Measurements from ENCODE around the gene CIC.

DNA sequence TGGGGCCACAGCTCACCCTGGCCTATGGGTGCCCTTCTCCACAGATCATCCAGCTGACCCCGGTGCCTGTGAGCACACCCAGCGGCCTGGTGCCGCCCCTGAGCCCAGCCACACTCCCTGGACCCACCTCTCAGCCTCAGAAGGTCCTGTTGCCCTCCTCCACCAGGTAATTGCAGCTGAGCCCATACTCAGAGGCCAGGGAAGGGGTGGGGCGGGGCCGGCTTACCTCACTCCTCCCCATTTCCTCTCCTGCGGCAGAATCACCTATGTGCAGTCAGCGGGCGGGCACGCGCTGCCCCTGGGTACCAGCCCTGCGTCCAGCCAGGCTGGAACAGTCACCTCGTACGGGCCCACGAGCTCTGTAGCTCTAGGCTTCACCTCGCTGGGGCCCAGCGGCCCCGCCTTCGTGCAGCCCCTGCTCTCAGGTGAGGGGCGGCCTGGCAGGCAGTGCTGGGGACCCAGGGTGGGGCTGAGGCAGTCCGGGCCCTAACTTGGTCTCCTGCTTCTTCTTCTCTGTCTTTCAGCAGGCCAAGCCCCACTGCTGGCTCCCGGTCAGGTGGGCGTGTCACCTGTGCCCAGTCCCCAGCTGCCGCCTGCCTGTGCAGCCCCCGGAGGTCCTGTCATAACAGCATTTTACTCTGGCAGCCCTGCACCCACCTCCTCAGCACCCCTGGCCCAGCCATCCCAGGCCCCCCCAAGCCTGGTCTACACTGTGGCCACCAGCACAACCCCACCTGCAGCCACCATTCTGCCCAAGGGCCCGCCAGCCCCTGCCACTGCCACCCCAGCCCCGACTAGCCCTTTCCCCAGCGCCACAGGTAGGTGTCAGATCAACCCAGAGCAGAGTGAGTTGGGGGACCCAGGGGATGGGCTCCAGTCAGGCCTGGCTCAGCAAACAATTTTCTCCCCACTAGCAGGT is 23.2 kb downstream of the CIC start:
- TF ChIP-seq REST (IDR thresholded peaks at IDR 0.05; ENCODE audit: insufficient read depth in 1 of 2, low read depth in 2 of 2, low read length in 2 of 2) (no peak), TAF1 (IDR thresholded peaks at IDR 0.05; ENCODE audit: borderline replicate concordance, insufficient read depth, low read length) (no peak), POLR2AphosphoS5 (IDR thresholded peaks at IDR 0.05; ENCODE audit: low read depth, low read length) (no peak), SIN3A (IDR thresholded peaks at IDR 0.05; ENCODE audit: borderline replicate concordance, insufficient read depth, low read length) (no peak), FOXP2 (optimal IDR thresholded peaks at IDR 0.05; ENCODE audit: borderline replicate concordance, extremely low read depth, extremely low read length, insufficient read depth) (no peak)
